ENCODE data around the gene CACNA2D1.

- TF ChIP-seq YY1 (IDR thresholded peaks at IDR 0.05; ENCODE audit: low read depth) = no peak
- TF ChIP-seq TEAD4 (IDR thresholded peaks at IDR 0.05) = no peak
- no peak for TF ChIP-seq USF1 (IDR thresholded peaks at IDR 0.05)
- no peak for TF ChIP-seq EGR1 (IDR thresholded peaks at IDR 0.05)
- no peak for TF ChIP-seq TAF1 (IDR thresholded peaks at IDR 0.05; ENCODE audit: low read depth)
- TF ChIP-seq EP300 (IDR thresholded peaks at IDR 0.05; ENCODE audit: borderline replicate concordance) = no peak
- TF ChIP-seq, protein P1, sequence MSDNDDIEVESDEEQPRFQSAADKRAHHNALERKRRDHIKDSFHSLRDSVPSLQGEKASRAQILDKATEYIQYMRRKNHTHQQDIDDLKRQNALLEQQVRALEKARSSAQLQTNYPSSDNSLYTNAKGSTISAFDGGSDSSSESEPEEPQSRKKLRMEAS (IDR thresholded peaks at IDR 0.05) = no peak
- no peak for TF ChIP-seq TCF12 (IDR thresholded peaks at IDR 0.05; ENCODE audit: low read depth)
- no peak for TF ChIP-seq RAD21 (IDR thresholded peaks at IDR 0.05; ENCODE audit: low read depth)
- no peak for TF ChIP-seq CREB1 (IDR thresholded peaks at IDR 0.05; ENCODE audit: low read depth)
- no peak for TF ChIP-seq ZBTB7A (IDR thresholded peaks at IDR 0.05; ENCODE audit: low read depth)
- no peak for TF ChIP-seq CEBPB (IDR thresholded peaks at IDR 0.05)
Observed at GRCh38 chr7:82200601-82201000, 243.0 kb downstream of the CACNA2D1 start.

Data from Ishikawa (cell line).